NK-92 (cell line): ENCODE measurements around the gene NKX2-1.
"Not testable (repeated sequence)": the region's sequence is repeated elsewhere in the genome, so short reads cannot be mapped to it uniquely, and the experiment has no call there.

Experiments used
- DNase-seq: peaks from one replicate; lab custom pipeline; 2025; ENCODE audit not compliant: unreplicated experiment; lab: John Stamatoyannopoulos, UW

Gene NKX2-1

DNA sequence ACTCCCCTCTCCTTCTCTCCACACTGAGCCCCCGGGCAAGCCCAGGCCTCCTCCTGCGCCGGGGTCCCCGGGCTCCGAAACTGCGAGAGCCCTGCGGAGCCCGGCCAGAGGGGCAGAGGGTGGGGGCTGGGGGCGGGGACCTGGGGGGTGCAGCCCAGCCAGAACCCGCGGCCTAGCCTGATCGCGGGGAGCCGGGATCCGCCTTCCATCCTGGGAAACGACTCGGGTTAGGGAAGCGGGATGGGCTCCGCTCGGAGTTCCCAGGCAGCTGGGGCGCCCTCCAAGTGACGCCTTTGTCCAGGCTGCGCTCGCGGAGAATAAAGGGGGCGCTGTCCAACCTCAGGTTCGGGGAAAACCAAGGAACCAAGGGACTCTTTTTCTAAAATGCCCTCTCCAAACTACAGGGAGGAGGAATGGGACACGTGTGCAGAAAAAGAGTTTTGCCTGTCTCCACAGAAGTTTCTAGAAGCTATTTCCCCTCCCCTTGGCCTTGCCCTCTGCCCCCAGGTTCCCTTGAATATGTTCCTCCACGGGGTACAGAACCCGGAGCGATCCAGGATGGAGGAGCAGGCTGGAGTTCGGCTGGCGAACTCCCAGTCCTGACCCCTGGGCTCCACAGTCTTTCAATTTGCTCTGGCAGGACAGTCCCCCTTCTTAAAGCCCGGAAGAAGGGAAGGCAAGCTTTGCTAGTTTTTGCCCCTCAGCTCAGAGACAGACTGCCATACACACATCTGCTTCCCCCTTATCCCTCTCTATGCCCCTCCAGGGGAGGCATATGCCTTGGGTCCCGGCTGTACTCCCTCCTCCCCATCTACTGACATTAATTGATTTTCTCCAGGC, 13.9 kb downstream of the NKX2-1 start:
- DNase-seq = no peak

DNA sequence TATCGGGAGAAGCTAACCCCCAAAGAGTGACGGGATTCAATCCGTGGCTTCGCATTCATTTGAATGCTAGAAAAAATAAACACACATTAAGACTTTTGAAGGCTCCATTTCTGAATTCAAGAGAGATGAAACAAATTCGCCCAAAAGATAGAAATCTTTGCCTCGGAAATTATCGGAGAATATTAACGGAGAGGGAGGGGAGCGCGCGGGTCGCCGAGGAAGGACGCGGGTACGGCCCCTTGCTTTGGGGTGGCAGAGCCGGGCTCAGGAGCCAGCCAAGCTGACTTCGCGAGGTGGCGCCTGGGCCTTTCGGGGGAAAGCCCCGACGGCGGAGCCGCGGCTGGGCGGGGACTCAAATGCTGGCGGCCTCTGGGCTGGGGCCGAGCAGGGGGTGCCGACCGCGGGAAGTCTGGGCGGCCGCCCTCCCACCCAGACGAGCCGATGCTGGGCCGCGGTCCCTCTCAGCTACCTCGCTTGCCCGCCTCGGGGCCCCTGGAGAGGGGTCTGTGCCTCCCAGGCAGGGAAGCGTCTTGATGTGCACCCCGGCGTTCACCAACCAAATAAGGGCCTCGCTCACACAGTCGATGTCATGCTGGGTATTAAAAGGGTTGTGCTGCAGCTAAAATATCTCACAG, 14.7 kb downstream of the NKX2-1 start:
- DNase-seq = no peak

DNA sequence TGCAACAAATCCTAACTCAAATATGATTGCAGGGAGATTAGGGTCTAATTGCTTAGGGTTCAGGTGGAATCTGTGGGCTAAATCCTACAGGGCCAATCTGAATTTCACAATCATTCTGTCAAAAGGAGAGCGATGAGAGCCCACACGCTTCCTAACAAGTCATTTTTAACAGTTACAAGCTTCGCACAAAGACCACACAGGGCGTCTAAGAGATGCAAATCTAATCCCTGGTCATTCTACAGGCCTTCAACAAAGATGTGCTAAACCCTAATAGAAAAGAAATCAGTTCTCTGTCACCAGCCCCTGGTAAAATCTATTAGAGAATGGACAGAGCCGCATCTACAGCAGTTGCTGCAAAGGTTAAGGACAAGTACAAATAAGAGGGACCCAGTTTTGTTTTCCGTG, 15.3 kb downstream of the NKX2-1 start:
- DNase-seq = no peak

DNA sequence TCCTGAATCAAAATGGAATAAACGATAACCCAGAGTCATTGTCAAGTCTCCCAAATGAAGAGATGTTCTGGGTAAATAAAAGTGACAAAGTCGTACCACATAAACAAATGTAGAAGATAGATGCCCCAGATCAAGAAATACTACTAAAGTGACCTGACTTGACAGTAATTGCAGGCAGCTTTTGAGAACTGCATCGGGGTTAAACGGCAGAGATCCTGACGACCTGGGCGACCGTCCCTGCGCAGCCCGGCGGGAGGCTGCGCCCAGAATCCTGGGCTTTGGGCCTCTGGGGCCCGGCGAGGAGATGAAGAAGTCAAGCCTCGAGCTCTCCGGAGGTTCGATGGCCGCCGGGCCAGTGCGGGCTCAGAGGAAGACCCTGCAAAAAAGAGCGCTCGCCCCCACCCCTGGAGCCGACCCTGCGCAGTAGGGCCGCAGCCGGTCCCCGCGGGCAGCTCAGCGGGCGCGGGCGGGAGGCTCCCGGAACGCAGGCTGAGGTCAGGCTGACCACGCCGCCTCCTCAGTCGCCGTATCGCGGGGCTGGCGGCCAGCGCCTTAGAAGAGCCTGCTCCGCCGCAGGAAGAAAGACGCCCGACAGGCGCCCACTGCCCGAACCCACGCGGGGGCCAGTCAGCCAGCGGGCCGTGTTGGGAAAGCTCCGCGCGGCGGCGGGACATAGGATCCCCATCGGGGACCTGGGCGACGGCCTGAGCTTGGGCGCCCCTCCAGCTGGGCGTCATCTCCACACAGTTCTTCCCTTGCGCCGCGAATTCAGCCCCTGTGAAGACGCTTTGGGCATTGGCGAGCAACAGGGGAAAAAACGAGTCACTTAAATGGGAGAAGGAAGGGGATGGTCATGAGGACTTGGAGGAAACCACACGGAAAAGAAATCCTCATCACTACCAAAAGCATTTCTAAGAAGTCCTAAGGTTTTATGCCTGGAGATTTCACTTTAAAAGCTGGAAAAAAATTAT, 16.0 kb downstream of the NKX2-1 start:
- DNase-seq = no peak

DNA sequence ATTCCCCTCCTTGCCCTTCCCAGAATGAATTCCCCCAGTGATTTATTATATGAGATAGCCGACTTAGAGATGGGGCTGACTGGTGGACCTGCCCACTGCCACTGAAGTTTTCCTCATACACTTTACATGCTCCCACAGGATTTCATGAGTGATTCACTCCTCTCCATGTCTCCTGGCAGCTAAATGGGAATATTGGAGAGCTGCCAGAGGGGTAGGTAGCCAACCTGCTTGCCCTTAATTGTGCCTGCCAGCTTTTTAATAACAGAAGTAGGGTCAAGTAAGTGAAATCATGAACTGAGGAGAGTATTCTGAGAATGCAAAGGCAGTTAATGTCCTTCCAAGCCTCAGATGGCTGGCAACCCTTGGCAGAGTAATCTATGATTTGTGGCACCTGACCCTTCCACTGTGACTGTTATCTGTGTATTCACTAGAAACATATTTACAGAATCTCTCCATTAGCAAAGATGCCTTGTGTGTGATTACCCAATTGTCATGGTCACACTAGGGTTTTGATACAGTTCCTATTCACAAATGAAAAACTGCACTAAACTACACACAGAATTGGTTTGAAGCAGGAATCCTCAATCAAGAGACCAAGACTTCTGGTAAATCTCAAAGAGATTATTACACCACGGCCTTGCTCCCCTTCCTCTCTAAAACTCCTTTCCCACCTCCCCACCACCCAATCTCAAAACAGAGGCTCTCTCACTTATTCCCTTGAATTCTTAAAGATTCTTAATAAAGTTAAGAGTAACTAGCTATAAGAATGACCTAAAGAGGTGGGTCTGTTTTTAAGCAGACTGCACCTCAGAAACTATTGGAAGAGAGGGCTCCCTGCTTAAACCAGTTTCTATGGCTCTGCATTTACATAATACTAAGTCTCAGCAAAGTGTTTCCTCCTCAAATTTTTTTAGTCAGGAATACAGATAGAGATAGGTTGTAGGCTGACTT, 17.2 kb downstream of the NKX2-1 start:
- DNase-seq = no peak

DNA sequence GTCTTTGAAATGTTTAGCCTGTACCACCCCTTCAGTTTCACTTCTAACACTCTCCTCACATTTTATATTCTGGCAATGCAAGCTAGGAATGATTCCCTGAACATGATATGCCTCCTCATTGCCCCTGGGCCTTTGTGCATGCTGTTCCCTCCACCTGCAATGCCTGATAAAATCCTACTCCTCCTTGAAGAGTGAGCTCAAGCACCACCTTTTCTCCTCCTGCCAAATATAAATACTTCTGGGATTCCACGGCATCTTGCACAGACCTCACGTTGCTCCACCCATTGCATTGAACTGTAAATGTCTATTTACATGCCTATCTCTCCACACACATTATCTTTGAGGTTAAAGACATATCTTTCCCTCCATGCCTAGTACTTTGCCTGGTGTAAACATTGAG, 21.1 kb downstream of the NKX2-1 start:
- DNase-seq = no peak

DNA sequence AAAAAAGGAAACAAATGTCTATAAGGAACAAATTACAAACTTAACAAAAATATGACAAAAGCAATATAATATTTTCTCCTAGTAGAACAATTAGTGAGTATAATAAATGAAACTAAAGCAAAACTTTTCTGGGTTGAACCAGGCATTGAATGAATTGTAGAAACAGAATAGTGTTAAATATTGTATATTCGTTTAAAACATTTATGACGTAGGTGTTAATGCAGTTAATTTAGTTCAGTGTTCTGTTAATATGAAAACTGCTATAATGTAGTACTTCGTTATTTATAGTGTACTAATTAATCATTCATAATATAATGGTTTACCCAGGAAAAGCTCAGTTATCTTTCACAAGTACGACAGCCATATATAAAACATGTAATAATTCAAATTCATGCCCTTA, 23.7 kb downstream of the NKX2-1 start:
- no peak for DNase-seq

DNA sequence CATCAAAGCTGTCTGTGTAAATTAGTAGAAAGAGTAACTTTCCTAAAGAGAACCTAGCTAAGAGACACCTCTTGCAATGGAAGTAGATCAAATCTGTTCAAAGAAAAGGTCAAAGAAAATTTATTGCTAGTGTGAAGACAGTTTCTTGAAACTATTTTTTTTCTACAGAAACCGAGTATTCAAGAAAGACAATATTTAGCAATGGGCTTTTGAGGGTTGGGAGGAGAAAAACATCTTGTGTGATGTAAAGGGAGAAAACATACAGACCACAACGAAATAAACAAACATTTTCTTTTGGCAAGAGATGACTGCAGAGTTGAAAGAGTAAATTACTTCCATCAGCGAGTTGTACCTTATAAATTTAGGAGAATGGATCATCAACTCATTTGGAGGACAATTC, 24.4 kb downstream of the NKX2-1 start:
- no peak for DNase-seq

DNA sequence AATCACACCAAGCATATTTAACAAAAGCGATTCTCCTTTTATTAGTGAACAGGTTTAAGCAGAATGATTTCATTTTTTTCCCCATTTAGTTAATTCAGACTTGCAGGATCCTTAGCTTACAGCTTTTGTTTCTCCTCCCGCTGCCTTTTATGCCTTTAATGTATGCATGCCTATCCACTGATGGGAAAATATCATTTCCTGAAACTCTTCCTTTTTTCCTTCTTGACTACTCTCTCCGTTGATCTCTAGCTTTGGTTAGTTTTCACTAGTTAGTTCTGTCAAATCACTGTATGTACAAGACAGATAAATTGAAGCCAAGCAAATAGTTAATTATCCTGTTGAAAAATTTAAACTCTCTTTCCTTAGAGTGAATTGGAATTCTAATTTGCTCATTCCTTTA, 26.3 kb downstream of the NKX2-1 start:
- no peak for DNase-seq

DNA sequence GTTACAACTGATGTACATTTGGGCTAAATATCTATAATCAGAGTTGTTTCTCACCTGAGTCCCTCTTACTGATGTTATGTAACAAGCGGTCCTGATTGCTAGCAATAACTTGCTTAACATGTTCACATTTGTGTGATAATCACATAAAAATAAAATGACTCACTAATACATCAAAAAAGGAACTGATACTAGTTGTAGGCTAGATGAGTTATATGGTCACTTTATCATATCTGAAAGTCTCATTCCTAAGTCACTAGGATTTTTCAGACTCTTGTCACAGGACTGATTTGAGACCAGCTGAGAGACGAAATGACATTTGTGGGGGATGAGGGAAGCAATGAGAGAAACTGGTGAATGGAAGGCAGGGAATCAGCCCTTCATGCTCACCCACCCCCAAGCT, 34.3 kb downstream of the NKX2-1 start:
- DNase-seq = no peak

DNA sequence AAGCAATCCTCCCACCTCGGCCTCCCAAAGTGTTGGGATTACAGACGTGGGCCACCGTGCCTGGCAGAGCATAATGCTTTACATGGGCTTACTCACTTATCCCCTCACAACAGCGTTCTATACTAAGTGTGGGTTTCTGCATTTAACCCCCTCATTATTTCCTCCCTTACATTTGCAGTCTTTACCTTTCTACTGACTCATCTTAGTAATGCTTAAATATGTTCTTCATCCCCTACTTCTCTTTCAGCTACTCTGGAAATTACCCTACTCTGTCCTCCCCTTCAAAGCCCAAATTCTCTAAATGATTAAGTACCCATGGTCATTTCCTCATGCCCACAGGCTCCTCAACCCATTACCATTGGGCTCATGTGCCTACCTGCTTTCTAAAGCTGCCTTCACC, 40.7 kb downstream of the NKX2-1 start:
- no peak for DNase-seq

DNA sequence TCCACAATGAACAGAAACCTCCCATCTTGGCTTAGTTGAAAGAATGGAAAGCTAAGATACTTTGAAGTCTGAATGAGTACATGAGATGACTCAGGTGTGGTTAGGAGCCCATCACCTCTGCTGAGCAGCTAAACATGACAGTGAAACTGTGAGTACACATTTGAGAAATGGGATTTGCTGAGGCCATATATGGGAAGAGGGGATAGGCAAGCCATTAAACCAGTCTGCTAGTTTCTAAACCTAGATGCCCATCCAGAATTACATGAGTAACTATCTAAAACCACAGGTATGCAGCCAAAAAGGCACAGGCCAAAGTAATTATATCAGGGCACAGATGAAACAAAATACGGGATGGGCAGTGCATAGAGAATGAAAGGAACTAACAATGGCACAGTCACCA, 41.2 kb downstream of the NKX2-1 start:
- no peak for DNase-seq

DNA sequence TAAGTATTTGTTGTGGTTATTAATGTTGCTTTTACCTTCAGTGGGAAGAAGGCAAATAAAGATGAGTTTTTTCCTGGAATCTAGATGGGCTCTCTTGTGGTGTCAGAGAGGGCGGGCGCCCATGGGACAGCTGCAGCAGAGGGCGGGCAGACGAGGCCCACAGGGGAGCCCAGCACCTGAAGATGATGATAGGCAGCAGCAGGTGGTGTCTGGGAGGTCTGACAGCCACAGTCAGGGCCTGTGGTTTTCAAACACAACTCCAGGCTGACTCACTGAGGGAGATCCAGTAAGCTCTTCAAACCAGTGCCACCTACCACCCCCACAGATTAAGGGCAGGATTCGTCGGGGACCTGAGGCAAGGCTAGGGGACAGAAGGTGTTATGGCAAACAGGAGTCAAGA, 42.8 kb downstream of the NKX2-1 start:
- no peak for DNase-seq

DNA sequence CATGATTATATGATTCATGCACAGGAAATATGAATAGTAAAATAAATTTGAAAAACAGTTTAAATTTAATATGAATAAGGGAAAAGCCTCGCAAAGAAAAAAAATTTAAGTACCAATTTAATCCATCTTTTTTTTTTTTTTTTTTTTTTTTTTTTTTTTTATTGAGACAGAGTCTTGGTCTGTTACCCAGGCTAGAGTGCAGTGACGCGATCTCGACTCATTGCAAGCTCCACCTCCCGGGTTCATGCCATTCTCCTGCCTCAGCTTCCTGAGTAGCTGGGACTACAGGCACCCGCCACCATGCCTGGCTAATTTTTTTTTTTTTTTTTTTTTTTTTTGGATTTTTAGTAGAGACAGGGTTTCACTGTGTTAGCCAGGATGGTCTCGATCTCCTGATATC, 44.0 kb downstream of the NKX2-1 start:
- DNase-seq = not testable (repeated sequence)

DNA sequence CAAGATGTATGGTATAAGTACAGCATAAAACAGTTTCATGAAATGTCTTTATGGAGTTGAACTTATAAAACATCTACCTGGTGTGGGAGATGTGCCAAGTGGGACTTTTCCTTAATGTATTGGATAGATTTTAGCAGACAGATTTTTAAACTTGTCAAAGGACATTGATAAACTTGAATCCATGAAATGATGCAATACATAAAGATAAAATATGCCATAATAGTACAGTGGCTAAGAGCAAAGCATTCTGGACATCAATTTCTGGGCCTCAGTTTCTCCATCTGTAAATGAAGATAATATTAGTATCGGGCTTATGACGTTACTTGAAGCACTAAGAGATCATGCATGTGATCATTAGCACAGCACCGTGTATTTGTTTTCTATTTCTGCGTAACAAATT, 45.4 kb downstream of the NKX2-1 start:
- DNase-seq = no peak

DNA sequence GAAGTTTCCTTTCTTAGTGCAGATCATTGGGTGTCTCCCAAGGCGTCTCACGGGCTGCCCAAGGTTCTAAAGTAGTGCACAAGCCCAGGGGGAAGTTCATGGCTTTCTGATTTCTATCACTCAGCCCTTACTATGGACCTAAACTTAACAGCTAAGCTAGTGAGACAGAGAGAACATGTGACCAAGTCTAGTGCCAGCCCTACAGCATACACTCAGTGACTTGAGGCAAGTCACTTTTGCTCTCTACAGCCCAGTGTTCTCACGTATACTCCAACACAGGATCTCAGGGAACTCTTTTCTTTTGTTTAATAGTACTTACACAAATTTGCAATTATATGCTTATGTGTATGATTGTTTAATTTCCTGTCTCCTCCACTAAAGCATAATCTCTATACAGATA, 48.6 kb downstream of the NKX2-1 start:
- DNase-seq = no peak

DNA sequence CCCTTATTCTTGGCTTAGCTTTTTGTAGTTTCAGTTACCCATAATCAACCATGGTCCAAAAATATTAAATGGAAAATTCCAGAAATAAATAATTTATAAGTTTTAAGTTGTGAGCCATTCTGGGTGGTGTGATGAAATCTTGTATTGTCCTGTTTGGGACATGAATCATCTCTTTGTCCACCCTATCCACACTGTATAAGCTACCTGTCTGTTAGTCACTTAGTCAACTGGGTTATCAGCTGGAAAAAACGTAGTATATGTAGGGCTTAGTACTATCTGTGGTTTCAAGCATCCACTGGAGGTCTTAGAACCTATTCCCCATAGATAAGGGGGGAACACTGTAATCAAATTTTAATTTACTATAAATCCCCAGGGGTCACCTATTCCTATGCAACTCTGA, 52.7 kb downstream of the NKX2-1 start:
- DNase-seq = no peak
